ENCODE results near the gene MRPS30. TPM values are rescaled to one million over a fixed set of nuclear protein-coding genes. Genes with fewer than 3 reads are reported as not detected.
"Not testable (repeated sequence)": the region's sequence is repeated elsewhere in the genome, so short reads cannot be mapped to it uniquely, and the experiment has no call there.

MRPS30 gene
- total RNA-seq, 1 experiment from 2014 or later: 80.3 TPM

DNA sequence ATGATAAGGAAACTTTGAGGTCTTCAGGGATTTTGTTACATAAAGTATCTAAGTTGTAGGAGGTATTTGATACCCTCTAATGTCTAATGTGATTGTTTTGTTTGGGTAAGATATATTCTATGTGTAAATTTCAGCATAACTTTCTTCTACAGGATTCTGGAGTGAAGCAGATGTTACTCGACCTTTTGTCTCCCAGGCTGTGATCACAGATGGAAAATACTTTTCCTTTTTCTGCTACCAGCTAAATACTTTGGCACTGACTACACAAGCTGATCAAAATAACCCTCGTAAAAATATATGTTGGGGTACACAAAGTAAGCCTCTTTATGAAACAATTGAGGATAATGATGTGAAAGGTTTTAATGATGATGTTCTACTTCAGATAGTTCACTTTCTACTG lies 6.0 kb downstream of the MRPS30 start:
- no peak for DNase-seq (ENCODE audit: low read depth)

DNA sequence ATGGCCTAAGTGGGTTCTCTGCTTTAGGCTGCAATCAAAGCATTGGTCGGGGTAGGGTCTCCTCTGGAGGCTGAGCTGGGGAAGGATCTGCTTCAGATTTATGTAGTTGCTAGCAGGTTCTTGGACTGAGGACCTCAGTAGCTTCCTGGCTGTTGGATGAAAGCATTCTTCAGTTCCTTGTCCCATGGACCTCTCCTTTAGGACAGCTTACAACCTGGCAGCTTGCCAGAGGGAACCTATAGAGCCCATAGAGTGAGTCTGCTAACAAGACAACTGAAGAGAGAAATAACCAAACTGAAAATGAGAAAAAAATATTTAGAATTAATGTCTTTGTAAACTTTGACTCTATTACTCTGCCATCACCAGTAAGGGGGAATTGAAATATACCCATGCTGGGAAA lies 12.4 kb downstream of the MRPS30 start:
- no peak for DNase-seq (ENCODE audit: low read depth)

DNA sequence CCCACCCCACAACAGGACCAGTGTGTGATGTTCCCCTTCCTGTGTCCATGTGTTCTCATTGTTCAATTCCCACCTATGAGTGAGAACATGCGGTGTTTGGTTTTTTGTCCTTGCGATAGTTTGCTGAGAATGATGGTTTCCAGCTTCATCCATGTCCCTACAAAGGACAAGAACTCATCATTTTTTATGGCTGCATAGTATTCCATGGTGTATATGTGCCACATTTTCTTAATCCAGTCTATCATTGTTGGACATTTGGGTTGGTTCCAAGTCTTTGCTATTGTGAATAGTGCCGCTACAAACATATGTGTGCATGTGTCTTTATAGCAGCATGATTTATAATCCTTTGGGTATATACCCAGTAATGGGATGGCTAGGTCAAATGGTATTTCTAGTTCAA lies 15.9 kb downstream of the MRPS30 start:
- DNase-seq (ENCODE audit: low read depth): not testable (repeated sequence)

DNA sequence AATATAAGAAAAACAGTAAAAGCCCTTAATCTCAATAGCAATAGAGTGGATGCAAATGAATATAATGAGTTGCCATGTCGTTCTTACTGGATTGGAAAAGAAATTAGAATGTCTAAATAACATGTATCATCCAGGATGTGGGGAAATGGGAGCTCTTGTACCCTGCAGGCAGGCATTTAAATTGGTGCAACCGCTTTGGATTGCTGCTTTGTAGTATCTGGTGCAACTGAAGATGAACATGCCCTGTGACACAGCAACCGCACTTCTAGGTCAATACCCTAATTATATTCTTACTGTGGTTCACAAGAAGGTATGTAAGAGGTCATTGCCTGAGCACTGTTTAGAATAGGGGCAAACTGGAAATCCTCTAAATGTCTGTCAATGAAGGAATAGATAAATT lies 18.9 kb downstream of the MRPS30 start:
- no peak for DNase-seq (ENCODE audit: low read depth)

DNA sequence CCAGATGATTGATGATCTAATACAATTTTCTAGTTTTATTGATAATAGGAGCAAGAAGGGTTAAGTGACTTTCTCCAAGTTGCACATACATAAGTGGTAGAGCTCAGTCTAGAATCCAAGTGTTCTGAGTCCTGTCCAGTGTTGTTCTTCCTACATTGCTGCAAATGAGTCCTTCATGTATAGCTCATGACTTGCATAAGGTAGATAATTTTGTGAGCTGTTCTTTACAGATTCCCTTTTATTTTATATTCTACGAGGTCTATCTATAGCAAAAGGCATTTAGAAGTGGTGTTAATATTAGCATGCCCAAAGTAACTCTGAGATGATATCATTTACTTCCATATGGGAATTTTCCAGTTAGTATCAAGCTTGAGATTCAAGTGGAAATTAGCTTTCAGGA lies 20.0 kb downstream of the MRPS30 start:
- no peak for DNase-seq (ENCODE audit: low read depth)

DNA sequence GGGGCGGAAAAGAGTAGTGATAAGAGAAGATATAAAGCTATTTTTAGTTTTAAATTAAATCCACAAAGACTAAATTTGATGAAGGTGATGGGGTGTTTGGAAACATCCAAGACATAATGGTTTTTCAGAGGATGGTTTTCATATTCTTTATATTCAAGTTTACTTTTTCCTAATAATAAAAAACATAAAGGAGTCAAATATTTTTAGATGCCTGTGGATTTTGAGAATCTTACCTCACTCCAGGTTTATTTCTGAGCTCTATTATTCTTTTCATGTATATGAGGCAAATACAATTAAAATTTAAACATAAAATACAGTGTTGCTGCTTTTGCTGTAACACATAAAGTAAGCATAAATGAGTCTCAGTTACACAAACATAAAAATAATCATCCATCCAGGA lies 22.2 kb downstream of the MRPS30 start:
- DNase-seq (ENCODE audit: low read depth): no peak

DNA sequence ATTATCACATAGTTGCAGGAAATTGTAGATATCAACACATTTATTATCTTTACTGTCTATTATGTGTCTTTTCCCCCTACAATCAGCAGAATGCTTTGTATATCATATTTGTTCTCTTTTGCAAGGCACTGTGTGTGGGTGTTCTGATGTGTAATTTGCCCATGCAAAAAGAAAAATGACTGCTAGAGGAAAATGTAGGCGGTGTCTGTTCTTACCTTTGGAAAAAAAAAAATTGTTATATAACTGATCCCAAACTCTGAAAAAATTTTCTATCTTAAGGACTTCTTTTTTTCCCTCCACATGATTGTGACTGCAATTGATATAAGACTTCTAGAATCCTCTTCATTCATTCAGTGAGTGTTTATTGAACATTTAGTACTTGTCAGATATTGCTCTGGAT lies 24.5 kb downstream of the MRPS30 start:
- DNase-seq (ENCODE audit: low read depth): no peak

DNA sequence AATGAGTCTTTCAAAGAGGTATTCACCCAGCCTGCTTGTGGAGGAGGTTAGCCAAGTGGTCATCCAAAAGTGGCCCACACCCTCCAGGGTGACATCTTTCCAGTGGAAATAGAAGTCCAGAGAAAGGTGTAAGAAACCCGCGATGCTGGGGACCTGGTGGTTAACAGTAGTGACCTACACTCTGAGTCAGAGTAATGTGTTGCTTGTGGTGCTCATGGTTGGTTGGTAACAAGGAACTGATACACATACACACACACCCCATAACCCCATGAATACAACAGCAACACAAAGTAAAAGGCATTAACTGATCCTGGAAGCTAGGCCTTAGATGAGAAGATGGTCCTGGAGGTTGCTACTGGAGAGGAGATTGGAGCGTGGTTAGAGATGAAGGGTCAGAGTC lies 26.9 kb downstream of the MRPS30 start:
- peak; percentile 12 for DNase-seq (ENCODE audit: low read depth)

DNA sequence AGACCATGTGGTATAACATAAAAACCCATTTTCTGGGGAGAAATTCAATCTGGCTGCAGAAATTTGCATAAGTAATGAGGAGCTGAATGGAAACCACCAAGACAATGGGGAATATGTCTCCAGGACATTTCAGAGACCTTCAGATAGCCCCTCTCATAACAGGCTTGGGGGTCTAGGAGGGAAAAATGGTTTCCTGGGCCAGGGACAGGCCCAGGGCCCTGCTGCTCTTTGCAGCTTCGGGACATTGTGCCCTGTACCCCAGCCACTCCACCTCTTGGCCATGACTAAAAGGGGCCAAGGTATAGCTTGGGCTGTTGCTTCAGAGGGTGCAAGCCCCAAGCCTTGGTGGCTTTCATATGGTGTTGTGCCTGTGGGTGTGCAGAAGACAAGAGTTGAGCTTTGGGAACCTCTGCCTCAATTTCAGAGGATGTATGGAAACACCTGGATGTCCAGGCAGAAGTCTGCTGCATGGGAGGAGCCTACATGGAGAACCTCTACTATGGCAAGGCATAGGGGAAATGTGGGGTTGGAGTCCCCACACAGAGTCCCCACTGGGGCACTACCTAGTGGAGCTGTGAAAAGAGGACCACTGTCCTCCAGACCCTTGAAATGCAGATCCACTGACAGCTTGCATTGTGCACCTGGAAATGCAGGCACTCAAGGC lies 30.4 kb downstream of the MRPS30 start:
- DNase-seq (ENCODE audit: low read depth): no peak

DNA sequence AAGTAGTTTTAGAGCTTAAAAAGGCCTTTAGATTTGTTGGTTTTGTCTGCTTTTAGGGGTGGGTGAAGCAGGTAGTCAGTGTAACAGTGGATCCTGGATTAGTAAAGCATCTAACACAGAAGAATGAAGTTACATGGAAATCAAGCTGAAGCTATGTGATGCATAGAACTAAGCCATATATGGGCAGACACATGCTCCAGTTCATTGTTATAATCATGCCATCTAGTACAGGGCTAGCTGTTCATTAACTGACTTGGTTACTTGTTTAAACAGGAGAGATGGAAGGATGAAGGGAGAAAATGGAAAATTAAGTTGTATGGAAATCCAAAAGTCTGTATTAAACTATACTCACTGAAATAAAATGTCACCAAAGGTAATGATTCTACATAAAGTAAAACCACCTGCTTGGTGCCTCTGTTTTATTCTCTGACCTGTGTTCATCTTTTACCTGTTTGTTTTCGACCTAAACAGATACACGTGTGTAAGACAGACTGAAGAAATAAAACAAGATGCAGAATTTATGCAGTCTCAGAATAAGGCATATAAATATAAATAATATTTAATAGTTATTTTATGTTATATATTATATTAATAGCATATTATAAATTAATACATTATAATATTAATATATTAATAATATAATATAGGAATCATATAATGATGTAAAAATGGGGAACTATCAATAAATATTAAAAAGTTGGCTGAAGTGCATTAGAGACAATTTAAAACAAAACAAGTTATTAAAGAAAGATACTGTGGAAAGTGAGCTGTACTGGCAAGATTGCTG lies 33.9 kb downstream of the MRPS30 start:
- no peak for DNase-seq (ENCODE audit: low read depth)

DNA sequence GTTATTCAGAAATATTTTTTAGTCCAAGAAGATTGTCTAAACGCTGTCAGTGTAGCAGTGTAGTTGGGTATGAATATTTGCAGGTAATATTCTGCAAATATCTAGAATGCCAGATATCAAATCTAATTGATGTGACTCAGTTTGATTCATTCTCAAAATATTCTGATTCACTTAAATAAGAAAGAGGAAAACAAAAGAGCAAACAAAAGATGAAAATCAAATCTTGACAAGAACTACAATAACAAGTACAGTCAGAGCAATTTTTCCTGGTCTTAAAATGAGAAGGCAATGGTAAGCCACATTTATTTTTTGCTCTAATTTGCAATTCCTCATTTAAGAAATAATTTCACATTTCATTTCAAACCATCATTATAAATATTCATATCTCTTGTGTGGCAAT lies 36.0 kb downstream of the MRPS30 start:
- no peak for DNase-seq (ENCODE audit: low read depth)

DNA sequence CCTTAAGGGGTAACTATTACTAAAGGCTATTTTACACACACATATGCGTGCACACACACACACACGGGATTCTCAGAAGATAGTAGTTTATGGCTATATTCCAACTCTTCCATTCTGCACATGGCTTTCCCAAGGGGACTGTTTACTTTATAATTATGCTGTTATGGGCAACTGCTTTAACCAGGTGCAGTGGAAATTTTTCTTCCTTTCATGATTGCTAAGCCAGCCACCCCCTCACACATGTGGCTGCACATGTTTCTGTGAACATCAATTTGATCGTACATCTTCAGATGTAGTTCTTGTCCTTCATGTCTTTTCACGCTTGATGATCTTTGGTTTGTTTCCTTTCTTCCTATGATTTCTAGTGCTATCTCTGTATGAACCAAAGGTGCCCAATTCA lies 37.0 kb downstream of the MRPS30 start:
- DNase-seq (ENCODE audit: low read depth): no peak

DNA sequence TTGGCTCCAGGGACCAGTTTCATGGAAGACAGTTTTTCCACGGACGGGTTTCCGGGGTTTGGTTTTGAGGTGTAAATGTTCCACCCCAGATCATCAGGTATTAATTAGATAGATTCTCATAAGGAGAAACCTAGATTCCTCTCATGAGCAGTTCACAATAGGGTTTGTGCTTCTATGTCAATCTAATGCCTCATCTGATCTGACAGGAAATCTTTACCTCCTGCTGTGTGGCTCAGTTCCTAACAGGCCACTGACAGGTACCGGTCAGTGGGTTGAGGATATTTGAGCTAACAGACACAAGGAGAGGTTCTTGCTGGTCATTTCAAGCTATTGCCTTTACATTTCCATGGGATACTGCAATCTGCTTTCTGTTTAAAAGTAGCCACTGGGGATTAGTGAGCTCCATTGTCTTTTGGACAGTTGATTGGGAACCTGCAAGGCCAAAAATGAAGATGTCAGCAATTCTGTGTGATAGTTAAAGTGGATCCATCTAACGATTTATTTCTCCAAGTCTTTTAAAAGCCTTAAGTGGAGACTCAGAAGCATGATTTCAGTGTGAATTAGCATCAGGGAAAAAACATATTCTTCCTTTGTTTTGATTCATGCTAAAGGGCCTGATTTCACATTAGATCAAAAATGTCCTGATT lies 38.6 kb downstream of the MRPS30 start:
- no peak for DNase-seq (ENCODE audit: low read depth)

DNA sequence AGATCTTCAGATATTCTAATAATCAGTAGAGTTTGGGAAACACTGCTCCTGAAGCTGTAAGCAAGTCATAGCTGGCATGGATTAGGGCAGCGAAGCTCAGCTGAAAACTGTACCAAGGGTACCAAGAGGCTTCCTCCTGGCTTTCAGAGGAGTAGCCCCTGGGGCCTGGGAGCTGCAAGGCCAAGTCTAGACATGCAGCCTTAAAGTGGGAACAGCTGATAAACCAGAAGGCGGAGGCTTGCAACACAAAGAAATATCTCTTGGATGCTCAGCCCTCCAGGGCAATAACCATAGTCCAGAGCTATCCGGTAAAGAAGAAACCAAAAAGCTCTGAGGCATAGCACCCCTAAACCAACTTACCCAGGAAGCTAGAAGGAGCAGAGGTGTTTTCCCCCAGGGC lies 51.5 kb downstream of the MRPS30 start:
- no peak for DNase-seq (ENCODE audit: low read depth)

DNA sequence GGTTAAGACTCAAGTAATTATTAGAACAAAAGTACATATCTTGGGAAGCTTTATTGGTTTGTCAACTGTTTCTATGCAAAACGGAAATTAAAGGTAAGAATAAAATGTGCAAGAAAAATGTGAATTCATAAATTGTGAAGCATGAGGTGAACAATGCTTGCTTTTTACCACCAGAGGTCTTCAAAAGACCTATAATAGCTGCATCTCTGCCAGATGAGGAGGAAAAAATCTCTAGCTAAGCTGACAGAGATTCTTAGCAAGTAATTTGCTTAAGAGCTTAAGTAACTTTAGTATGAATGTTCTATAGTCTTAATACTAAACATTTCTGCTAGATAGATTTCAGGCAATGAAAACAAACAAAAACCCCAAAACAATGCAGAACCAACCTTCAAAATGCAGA lies 54.1 kb downstream of the MRPS30 start:
- peak; percentile 52 for DNase-seq (ENCODE audit: low read depth)
